NCI-H146 (cell line): Measurements from ENCODE around the gene ITGB2.
"Not testable (repeated sequence)": the region's sequence is repeated elsewhere in the genome, so short reads cannot be mapped to it uniquely, and the experiment has no call there.

Experiments
- DNase-seq: peaks from one replicate; lab custom pipeline; 2025; lab: John Stamatoyannopoulos, UW

Gene ITGB2

DNA sequence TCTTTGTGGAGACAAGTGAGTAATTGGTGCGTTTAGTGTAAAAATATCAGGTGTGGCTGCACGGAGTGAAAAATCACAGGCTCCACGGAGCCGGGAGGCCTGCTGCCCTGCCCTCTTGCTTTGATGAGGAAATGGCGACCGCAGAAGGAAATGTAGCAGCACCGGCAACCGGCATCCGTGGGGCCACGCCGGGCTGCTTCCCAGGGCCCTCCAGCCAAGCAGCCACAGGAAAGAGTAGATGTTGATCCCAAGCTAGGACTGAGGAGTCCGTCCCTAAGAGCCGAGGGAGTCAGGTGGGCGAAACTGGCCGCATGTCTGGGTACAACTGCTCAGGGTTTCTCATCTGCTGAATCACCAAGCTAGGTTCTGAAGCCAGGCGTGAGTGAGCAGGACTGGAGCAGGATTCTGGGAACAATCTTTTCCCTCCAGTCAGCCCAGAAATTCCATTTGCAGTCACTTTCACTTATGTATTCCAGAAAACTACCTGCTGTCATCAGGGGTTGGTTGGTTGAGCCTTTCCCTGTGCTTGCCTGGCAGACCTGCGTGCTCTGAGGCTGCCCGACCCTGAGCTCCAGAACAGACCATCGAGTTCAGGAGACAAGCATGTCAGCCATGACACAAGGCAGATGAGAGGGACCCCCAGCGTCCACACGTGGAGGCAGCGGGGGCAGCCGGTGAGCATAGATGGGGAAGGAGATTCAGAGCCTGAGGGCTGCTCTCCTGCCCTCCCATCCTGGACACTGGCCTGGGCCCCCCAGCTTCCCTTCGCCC is 5.8 kb upstream of the ITGB2 start:
- no peak for DNase-seq

GRCh38 chr21:44925378-44925755 is 4.7 kb upstream of the ITGB2 start:
- no peak for DNase-seq

- no peak for DNase-seq
Measured at GRCh38 chr21:44924606-44925377, 4.1 kb upstream of the ITGB2 start.

DNA sequence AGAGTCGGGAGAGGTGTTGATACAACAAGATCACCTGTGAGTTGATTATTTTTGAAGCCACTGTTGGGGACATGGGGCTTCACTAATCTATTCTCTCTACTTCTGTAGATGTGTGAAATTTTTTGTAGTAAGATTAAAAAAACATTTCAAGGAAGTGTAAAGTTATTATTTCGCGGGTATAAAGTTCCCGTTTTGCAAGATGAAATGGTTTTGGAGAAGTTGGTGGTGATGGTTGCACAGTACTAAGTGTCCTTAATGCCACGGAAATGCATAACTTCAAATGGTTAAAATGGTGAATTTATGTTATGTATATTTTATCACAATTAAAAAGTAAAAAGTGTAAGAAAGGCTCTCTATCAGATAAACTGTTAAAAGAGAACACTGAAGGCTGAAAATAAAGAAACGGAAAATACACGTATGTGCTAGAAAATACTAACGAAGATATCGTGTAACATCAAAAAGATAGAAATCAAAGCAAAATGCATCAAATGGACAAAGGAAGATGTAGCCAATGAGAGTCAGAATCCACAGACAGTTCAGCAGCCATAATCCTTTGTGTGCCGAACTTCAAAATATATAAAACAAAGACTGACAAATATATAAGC is 2.9 kb upstream of the ITGB2 start:
- no peak for DNase-seq

DNA sequence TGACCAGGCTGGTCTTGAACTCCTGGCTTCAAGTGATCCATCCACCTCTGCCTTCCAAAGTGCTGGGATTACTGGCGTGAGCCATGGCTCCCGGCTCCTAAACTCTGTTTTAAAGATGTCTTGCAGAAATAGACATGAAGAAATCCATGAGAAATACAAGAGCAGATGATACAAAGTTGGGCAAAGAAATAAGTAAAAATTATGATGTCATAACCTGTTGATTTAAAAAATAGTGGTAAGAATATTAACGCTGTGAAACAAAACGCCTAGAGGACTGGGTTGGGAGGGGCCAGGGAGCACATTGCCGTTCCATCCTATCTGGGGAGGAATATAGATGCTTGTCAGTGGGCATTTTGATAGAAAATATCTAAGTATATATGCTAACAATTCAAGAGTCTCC is 1.2 kb upstream of the ITGB2 start:
- DNase-seq = no peak

- no peak for DNase-seq
Measured at GRCh38 chr21:44919913-44920693, 596 bp downstream of the ITGB2 start.

GRCh38 chr21:44919111-44919912 is 1.4 kb downstream of the ITGB2 start:
- no peak for DNase-seq

DNA sequence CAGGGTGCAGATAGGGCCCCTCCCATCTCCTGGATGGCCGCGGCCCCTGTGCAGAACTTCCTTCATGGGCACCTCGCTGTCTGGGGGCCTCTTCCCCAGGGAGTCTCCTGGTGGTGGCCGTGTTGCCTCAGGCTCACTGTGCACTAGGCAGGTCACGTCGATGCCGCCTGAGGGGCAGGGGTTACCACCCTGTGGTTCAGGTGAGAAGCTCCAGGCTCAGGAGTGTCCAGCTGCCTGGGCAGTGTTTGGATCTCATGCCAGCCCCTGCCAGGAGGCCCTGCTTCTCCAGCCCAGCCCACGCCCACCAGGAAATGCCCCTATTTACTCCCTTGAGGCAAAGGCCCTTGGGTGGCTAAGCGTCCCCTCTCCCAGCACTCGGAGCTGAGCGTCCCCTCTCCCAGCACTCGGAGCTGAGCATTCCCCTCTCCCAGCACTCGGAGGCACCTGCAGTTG is 2.1 kb downstream of the ITGB2 start:
- DNase-seq = no peak

DNA sequence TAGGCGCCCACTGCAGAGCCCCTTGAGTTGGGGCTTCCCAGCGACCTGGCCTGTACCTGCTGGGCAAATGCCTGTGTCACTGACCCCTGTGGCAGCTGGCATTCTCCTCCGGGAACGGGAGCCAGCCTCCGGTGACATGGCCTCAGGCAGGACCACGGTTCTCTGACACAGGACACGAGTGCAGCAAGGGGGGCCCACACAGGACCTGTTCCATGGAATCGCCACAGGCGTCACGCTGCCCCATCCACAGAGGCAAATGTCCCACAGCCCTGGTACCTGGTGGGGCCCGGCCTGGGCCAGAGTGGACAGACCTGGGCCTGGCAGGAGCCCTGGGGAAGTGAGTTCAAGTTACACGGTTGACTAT is 2.6 kb downstream of the ITGB2 start:
- DNase-seq = no peak

GRCh38 chr21:44917446-44918106 is 3.1 kb downstream of the ITGB2 start:
- no peak for DNase-seq

DNA sequence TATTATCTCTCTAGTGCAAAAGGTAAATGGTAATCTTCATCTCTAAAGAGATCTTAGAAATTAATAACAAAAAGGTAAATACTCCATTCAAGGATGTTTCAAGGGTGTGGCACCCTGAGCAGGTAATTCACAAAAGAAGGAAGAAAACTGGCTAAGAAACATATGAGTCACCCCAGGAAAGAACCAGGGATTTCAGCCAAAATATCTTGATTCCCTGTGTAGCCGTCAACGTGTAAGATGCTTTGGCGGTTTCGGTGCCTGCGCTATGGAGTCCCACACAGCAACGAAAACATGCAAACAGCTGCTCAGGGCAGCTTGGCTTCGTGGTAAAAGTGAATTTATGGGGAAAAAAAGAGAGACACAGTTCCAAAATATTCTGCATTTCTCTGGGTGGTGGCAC is 3.7 kb downstream of the ITGB2 start:
- DNase-seq = no peak

DNA sequence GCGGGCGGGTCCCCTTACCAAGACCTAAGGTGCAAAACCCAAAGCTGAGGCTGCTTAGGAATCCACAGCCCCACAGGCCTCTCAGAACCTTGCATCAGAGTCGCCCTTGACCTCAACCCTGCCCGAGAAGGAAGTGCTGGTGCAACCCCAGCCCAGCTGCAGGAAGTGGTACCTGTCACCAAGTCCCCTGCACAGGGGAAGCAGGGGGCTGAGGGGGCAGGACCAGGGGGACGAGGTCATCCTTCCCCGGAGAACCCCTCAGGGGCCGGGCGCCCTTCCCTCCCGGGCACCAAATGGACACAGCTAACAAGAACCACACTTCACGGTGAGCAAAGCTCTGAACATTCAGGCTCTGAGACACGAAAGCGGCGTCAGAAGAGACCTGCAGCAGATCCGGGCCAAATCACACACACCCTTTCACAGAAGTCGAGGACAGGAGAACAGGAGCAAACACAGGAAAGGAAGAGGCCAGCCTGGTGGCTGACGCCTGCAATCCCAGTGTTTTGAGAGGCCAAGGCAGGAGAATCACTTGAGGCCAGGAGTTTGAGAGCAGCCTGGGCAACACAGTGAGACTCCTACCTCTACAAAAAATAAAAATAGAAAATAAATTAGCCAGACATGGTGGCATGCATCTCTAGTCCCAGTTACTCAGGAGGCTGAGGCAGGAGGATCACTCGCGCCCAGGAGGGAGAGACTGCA is 6.4 kb downstream of the ITGB2 start:
- DNase-seq = no peak

DNA sequence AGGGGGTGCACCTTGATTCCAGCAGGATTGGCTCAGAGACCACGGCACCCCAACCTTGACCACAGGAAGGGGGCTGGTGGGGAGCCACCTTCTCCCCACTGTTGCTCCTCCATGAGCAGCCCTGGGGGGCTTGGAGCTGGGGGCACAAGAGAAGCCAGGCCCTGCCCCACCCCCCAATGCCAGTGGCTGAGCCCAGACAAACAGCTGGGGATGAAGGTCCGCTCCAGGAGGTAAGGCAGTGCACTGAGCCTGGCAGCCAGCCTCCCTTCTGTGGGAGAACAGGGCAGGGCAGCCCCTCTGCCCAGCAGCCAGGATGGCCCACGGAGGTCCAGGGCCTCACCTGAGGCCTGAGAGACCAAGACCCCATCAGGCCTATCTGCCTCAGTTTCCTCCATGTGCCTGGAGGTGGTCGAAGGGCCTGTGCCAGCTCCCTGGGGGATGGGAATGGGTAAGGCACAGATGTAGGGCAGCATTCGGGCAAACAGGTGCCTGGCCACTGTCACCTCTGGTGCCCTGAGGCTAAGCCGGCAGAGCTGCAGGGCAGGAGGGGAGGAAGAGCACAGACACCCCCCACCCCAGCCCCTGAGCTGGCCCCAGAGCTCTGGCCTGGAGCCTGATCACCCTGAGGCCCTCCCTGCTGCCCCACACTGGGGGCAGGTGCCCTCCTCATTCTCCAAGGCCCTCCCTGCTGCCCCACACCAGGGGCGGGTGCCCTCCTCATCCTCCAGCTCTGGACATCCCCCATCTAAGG is 7.1 kb downstream of the ITGB2 start:
- no peak for DNase-seq

GRCh38 chr21:44912506-44913412 is 7.9 kb downstream of the ITGB2 start:
- DNase-seq = not testable (repeated sequence)

DNA sequence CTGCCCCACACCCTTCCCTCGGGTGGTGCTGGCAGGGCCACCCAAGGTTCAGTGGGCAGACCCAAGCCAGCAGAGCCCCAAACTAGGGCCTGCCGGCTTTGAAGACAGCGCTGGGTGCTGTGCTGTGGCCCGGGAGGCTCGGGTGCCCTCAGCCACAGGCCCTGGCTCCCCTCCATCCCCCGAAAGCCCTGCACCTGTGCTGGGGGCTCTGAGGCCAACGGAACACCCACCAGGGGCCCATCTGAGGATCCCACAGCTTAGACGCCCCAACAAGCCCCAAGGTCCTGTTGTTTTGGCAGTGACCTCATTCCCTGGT is 8.6 kb downstream of the ITGB2 start:
- no peak for DNase-seq

GRCh38 chr21:44911384-44912157 is 9.1 kb downstream of the ITGB2 start:
- DNase-seq = no peak

- no peak for DNase-seq
Measured at GRCh38 chr21:44911068-44911383, 9.7 kb downstream of the ITGB2 start.
